Activated CD4-positive, CD25-positive, alpha-beta regulatory T cell treated with anti-CD3 and anti-CD28 coated beads, Interleukin-2, amount 50 U/mL, for 72 hours (primary cell): ENCODE measurements around the gene CSNK1D.

Experiments
- DNase-seq: peaks from one replicate; pipeline ENCODE4 v3.0.0; 2021

Gene CSNK1D

GRCh38 chr17:82249896-82250581, 23.5 kb downstream of the CSNK1D start:
- DNase-seq = no peak

DNA sequence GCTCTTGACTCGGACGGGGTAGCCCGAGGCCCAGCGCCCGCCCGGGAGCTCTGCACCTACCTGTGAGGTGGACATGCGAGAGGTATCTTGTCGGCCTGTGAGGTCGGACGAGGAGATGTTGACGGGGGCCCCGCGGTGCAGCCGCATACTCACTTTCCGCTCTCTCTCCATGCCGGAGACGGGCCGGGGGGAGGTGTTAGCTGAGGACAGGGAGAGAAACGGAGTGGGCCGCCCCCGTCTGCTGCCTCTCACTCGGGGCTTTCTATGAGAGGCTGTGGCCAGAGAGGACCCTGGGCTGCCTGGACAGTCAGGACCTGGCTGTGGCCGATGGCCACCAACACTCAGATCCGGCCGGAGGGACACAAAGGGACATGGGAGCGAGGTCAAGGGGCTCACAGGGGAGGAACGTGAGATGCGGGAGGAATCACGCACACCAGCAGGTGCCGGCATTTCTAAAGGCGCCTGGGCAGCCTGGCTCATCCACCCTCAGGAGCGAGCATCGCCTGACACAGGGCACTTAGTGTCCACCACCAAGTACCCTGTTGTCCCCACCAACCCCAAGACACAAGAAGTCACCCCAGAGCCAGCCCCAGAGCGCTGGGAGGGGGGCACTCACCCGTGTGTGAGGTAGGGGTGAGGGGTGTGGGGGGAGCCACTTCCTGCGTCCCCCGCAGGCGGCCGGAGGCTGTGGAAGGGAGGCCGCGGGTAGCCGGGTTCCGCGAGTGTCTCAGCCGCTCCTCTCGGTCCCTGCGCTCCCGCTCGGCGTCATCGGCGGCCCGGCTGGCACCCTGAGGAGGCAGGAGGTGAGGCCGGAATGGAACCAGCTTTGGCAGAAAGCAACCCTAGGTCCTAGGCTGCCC, 24.5 kb downstream of the CSNK1D start:
- DNase-seq = no peak

DNA sequence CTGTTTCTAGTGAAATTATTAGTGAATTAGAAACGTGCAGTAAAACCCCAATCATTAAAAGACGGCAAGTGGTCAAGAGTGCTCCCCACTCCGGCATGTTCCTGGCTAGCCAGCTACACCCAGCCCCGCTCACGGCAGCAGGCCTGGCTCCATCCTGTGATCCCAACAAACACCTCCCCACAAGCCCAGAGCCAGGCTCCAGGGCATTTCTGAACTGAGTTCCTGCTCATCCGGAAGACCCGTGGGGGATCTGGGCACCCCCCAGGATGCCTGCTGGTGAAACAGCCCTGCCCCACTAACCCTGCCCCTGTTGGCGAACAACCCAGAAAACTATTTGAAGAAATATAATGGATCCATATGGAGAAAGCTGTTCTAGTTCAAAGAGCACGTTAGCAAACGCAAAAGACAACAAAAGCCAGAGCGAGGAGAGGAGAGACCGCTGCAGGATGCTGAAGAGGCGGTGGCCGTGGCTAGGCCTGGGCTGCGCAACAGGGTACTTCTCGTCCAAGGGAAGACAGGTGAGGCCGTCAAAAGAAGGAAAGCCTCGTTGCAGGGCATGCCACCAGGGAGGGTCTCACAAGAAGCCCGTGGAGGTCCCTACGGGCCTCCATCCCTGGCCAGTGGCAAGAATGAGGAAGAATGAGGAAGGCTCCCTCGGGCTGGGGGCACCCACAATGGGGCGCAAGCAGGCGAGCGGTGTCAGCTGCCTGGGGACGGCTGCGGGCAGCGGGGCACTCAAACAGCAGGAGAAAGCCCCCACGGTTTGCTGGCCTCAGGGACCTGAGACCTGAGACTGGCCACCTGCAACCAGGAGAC, 25.4 kb downstream of the CSNK1D start:
- no peak for DNase-seq

GRCh38 chr17:82247182-82247823, 26.2 kb downstream of the CSNK1D start:
- DNase-seq = no peak

DNA sequence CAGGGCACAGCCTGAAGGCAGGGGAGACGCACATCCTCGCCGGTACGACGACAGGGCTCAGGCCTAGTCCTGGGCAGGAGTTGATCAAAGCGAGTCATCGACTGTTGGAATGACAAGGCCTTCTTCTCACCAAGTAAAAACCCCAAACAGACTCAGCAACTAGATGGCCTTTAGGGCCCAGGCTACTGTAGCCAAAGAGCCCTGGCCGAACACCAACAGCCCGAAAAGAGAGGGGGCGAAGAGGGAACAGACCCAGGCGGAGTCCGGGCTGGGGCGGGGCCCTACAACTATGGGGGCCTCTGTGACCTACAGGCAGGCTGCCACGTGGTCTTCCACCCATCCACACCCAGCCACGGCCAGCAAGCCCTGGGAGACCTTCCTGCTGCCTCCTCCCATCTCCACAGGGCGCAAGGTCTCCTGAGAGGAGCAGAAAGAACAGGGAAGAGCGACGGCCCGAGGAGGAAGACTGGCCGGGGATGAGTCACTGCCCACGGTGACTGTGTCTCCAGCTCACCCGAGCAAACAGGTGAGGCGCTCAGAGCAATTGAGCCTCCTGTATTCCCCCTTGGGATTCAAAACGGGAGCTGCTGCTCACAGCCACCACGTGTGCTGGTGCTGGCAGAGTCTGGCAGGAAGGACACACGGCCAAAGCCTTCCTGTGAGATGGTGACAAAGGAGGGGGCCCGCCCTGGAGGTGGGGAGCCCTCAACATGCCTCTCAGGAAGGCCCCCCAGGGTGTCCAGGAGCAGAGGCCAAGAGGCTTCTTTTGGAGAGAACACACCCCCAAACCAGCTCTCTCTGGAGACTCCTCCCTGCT, 26.9 kb downstream of the CSNK1D start:
- DNase-seq = no peak

DNA sequence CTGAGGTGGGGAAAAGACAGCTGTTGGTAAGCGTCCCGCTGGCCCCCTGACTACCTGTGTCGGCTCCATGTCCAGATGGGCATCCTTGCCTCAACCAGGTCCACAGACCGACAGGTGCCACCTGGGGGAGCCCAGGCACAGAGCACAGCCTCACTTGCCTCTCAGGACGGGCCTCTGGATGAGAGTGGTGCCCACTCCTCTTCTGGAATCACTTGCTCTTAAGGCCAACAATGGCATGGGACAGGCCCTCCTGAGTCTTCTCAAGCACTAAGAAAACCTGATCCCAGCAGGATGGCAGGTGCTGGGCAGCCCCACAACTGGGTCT, 27.5 kb downstream of the CSNK1D start:
- no peak for DNase-seq

GRCh38 chr17:82245134-82246039, 28.1 kb downstream of the CSNK1D start:
- DNase-seq = no peak

DNA sequence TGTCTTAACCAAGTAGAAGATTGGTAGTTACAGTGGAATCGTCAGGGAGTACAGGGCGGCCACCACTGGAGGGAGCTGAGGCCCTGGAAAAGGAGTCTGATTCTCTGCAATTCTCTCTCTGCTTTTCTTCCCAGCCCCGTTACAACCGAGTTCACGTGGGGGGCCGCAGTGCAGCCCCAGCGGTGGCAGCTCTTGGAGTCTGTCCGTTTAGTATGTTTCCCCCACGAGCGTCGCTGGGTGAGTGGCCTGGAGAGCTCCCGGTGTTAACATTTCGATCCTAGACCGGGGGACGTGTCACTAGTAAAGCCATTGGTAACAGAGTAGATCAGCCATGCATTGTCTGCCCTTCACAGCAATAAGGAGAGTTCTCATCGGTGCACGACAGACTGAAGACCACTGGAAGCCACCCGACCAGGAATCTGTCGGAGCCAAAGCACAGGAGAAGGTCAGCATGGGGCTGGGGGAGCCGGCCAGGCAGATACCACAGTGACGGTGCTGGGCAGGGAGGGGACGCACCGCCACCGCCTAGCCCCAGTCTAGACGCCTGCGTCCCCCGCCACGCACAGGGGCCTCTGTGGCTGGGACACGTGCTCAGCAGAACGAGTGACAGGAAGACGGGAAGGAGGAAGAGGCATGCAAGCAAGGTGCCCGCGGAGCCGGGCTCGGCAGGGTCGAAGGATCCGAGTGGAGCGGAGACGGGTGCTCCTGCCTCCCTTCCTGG, 28.9 kb downstream of the CSNK1D start:
- no peak for DNase-seq

DNA sequence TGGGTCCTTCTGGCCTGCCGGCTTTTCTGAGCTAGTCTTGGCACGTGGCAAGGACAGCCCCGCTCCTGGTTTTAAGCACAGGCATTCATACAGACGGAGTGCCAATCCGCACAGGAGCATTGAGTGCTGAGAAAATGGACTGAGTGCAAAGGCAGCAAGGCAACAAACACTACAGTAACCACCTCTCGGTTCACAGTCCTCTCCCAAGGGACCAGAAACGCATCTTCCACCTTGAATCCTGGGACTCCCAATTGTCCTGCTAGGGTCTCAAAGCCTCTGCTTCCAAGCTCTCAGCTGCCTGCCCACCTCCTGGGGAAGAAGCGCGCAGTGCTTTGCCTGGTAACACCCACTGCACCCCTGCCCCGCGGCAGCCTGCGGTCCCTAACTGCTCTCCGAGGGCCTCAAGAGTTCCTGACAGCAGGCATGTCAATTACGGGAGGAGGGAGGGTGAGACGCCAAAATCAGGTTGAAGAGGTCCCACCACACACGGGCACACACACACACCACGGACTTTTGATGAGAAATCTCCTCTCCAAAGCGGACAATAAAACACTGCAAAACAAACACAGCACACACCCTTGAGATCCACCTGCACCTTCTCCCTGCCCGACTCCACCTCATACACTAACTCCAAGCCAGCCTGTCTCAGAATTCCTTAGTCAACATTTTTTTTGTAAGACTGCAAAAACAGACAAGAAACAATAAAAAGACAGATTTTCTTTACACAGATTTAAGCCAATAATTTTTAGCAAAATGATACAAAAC, 29.7 kb downstream of the CSNK1D start:
- no peak for DNase-seq

- DNase-seq = no peak
Observed at GRCh38 chr17:82242977-82243647, 30.4 kb downstream of the CSNK1D start.

GRCh38 chr17:82242698-82242976, 30.9 kb downstream of the CSNK1D start:
- no peak for DNase-seq

DNA sequence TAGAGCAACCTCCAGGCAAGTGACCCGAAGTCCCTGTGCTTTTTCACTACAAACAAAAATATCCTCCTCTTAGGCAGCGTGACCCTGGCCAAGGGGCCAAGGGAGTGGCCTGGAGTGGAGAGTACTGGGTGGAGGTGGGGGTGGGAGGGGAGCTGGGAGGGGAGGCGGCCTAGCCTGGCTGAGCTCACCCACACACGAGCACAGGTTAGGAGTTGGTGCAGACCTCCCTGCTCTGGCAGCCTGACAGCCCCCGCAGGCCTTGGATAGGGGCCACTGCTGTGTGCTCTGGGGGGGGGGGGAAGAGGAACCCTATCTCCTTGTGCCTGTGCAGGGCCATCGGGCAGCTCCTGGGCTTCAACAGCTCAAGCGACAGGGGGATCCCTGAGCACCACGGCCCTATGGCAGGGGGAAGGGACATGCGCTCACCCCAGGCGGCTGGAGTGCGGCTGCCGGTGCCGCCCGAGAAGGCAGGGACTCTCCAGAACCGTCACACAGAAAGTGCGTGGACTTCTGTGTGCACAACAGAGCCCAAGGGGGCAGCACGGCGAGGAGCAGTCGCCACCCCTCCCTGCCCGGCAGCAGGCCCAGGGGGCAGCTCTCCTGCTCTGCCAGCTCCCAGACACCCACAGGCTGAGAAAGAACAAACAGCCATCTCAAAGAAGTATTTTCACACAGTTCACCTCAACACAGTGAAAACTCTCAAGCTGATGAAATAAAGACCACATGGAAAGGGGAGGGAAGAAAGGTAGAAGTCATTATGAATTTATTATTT, 31.4 kb downstream of the CSNK1D start:
- DNase-seq = no peak

DNA sequence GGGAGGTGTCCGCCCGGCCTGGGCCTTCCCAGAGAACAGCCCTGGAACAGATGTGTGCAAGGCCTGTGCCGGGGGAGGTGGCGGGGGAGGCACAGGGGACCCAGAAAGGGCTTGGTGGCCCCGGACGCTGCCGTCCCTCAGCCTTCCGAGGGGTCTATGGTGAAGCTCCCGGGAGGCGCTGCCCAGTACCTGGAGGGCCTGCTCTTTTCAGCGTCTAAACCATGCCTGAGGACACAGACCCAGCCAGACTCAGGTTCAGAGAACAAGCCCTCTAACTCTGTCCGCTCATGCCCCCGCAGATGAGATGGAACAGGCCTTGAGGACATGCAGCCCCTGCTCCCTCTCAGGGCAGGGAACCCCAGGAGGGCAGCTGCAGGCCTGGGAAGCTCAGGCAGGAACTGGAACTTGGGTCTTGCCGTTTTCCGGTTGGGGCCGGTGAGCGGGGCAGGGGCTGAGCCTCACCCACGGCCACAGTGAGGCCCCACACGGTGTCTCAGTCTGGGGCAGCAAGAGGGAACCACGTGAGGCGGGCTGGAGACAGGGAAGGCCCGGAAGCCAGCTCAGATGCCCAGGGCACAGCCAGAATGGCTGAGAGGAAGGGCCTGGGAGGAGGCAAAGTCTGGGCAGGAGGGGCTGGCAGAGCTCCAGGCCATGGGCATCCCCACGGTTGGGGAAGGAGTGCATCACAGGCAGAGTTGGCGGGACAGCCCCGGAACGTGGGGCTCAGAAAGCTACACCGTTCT, 32.1 kb downstream of the CSNK1D start:
- DNase-seq = no peak

DNA sequence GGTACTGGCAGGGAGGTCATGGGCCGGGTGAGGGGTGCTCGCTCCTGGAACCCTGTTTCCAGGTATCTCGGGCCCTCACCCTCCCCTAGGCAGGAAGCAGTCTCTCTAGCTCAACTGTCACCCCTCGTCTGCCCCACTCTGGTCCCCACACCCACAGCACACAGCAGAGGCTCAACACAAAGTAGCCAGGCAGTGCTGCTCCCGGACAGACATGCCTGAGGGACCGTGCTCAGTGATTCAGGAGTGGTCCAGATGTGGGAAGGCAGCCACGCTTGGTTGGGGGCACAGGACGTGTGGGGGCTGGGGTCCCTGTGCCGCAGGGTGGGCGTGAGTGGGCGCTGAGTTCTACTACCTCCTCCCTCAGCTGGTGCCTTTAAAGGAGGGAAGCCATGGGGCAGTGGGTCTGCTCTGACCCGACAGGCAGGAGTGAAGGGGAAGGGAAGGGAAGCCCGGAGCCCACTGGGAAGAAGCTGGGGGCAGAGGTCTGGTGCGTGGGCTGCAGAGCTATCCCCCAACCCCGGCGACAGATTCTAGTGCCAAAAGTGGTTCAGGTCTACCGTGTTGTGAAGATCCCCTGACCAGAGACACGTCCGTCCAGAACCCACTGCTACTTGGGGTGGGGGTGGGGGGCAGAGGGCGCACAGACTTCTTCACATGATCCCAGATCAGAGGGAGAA, 32.9 kb downstream of the CSNK1D start:
- DNase-seq = no peak

GRCh38 chr17:82239926-82240505, 33.5 kb downstream of the CSNK1D start:
- DNase-seq = no peak

DNA sequence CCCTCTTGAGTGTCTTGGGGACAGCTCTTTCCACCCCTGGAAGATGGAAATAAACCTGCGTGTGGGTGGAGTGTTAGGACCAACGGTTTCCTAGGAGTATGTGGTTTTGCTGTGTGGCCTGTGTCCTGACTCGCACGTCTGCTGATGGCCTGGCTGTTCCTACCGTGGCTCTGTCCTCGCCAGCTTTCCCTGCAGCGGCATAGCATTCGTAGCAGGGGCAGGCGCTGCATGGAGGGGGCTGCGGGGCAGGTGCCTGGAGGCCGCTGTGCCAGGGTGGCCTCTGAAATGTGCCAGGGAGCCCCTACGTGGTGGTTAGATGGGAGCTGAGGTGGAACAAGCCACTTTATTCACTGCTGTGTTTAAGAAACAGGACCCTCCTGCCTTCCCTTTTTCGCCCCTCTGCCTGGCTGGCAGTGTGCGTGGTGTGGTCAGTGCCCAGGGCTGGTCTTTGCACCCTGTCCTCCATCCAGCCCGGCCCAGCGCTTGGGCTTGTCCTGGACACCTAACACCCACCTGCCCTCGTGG, 34.0 kb downstream of the CSNK1D start:
- DNase-seq = no peak
